Stimulated activated CD4-positive, alpha-beta T cell treated with anti-CD3 and anti-CD28 coated beads, Interleukin-15, amount 100 ng/mL, for 24 hours (primary cell): ENCODE results near the gene TES.

Experiments
- DNase-seq: peaks from one replicate; pipeline ENCODE4 v3.0.0-alpha.2; 2020

Gene TES

DNA sequence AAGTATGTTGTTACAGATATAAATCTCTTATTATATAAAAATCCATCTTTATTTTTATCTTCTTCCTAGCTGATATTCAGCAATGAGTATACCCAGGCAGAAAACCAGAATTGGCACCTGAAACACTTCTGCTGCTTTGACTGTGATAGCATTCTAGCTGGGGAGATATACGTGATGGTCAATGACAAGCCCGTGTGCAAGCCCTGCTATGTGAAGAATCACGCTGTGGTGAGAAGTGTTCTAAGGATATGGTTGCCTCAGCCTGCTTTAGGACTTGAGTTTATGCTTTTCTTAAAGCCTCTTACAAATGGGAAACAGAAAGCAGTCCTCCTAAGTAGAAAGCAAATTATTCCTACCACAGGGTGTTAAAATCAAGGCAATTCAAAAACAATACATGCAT lies 41.9 kb downstream of the TES start:
- DNase-seq, result no peak

DNA sequence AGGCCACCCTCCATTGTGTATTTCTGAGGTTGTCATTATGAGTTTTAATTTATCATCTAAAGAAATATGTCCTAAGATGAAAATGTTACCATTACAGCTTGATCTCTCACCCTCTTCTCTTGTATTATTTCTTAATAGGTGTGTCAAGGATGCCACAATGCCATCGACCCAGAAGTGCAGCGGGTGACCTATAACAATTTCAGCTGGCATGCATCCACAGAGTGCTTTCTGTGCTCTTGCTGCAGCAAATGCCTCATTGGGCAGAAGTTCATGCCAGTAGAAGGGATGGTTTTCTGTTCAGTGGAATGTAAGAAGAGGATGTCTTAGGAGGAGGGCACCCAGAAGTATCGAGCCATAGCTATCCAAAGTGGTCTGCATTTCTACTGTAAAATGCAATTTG lies 46.8 kb downstream of the TES start:
- no peak for DNase-seq

- peak; percentile 30 for DNase-seq
Observed at GRCh38 chr7:116258734-116259133, 48.4 kb downstream of the TES start.

- no peak for DNase-seq
Observed at GRCh38 chr7:116259156-116259870, 49.0 kb downstream of the TES start.

DNA sequence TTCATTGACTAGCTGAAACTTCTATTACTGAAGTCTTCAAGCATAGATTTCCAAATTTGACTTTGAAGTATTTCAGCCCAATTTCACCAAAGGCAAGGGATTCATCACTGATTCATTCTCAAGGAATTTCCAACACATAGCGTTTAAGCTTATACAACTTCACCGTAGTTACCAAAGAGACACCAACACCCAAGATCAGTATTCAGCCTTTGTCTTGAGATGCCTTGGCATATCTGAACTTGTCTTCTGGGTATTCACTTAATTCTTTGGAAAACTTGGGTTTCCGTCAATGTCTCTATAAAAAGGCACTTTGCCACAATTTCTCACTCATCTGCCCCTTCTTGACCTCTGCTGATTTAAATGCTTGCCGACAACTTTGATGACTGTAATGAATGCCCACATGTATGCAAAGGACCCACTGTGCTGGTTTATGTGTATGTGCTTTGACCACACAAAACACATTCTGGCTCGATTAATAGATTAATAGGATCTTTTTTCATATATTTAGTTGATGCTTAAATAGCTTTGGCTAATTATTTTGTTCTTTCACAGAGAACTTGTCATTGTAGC lies 49.6 kb downstream of the TES start:
- no peak for DNase-seq

- DNase-seq, result no peak
Observed at GRCh38 chr7:116261904-116262303, 51.6 kb downstream of the TES start.

DNA sequence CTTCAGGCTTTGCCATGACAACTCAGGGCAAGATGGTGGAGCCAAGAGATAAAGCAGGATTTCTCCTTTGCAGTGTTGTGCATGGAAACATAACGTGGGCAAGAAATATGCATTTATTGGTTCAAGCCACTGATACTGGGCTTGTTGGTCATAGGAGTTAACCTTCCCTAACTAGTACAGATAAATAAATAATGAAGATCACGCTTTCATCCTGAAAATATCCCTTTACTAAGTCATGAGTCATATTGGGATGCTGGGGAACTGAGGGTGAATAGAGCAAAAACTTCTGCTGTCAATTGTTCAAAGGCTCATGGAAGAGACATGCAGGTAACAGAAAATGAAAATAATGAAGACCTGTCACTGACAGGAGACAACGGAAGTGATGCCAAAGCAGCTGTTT lies 55.5 kb downstream of the TES start:
- DNase-seq, result no peak

- DNase-seq, result no peak
Observed at GRCh38 chr7:116269466-116269865, 59.1 kb downstream of the TES start.

DNA sequence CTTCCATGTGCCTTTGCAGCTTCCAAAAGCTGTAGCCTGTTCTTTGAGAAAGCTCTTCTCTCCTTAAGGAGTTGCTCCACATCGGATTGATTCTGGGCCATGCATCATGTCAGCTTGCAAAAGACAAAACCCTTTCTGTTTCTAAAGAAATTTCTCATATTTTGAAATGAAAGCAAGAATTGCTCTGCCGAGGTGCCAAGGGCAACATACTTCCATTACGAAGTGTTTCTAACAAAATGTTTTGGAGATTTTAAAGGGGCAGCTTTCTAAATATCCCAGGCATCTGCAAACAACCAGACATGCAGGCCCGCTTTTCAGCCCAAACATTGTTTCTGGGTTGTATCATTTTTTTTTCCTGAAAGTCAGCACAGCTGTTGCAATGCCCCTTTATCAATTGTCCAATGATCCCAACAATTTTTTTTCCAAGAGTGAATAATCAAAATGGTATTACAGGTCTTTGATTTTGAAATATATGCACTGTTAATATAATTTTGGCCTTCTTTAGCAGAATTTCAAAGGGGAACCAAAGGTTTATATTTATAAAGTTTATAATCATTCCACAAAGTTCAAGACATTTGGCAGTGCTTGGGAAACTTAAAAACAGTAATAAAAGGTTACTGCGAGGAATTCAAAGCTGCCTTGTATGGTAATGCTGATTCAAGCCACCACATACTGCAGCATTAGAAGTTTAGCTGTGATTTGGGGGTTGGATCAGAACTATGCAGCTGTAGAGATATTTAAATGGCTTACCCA lies 61.0 kb downstream of the TES start:
- no peak for DNase-seq

- DNase-seq, result no peak
Observed at GRCh38 chr7:116271963-116272886, 61.9 kb downstream of the TES start.

DNA sequence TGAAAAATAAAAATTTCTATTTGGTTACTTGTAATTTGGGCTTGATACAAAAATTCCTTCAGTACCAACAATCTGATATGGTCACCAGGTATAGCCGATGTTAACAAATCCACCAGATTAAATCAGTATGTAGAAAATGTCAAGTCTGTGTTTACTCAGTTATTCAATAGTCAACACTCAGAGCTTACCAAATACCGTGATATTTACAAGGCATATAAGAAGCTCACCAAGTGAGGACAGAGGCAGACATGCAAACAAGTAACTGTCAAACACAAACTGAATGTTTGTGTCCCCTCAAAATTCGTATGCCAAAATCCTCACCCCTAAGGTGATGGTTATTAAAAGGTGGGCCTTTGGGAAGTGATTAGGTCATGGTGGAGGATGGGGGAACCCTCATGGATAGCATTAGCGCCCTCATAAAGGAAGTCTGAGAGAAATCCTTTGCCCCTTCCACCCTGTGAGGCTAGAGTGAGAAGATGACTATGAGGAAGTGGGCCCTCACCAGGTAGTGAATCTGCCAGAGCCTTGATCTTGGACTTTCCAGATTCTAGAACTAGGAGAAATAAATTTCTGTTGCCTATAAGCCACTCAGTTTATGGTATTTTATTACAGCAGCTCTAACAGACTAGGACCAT lies 63.1 kb downstream of the TES start:
- no peak for DNase-seq

- DNase-seq, result no peak
Observed at GRCh38 chr7:116273918-116274301, 63.6 kb downstream of the TES start.

GRCh38 chr7:116277070-116277469 lies 66.7 kb downstream of the TES start:
- DNase-seq, result no peak

- DNase-seq, result no peak
Observed at GRCh38 chr7:116279217-116279616, 68.9 kb downstream of the TES start.

- DNase-seq, result no peak
Observed at GRCh38 chr7:116280803-116281202, 70.5 kb downstream of the TES start.

DNA sequence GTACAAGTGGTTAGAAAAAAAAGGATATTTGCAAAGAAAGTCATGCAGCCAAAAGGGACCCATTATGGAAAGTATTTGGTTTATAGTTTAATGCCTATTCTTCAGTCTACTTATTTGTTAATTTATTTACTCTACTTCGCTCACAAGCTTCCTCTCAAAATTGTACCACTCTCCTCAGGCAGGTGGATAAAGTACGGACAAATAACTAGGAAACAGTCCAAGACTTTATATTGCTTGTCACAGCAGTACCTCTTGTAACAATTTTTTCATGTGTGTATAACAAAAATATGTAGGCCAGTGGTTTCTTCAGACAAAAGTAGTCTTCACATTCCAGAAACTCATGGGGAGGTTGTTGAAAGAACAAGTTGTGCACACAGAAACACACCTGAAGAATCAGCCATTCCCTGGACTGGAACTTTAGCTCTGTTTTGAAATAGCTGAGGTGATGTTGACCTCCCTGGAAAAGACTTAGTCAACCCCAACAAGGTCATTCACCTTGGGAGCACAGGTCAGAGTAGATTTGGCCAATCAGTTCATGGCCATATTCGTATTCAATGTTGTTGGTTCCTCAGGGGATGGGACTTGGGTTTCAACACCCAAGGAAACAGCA lies 73.4 kb downstream of the TES start:
- DNase-seq, result no peak

- DNase-seq, result no peak
Observed at GRCh38 chr7:116284390-116284789, 74.1 kb downstream of the TES start.

GRCh38 chr7:116285252-116285651 lies 74.9 kb downstream of the TES start:
- DNase-seq, result no peak

DNA sequence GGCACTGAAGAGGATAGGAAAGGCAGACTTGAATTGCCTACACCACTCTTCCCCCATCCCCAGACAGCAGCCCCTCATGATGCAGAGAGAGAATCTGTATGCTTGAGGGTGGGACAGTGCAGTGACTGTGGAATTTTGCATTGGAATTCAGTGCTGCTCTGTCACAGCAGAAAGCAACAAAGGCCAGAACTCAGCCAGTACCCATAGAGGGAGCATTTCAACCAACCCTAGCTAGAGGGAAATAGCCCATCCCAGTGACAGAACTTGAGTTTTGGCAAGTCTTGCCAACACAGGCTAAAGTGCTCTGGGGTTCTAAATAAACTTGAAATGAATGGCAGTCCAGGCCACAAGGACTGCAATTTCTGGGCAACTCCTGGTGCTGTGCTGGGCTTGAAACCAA lies 80.4 kb downstream of the TES start:
- no peak for DNase-seq

- no peak for DNase-seq
Observed at GRCh38 chr7:116291937-116292336, 81.6 kb downstream of the TES start.

- DNase-seq, result no peak
Observed at GRCh38 chr7:116292381-116292780, 82.0 kb downstream of the TES start.

DNA sequence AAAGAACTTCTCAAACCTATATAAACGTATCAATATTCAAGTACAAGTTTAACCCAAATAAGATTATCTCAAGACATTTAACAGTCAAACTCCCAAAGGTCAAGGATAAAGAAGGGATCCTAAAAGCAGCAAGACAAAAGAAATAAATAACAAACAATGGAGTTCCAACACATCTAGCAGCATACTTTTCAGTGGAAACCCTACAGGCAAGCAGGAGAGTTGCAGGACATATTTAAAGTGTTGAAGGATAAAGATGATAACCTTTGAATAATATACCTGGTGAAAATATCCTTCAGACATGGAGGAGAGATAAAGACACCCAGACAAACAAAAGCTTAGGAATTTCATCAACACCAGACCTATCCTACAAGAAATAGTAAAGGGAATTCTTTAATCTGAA lies 82.8 kb downstream of the TES start:
- no peak for DNase-seq
